HG03097 (cell line): ENCODE results near the gene ZC3H6.
"Not testable (repeated sequence)": the region's sequence is repeated elsewhere in the genome, so short reads cannot be mapped to it uniquely, and the experiment has no call there.

ENCODE experiments used
- ATAC-seq: cut with Tn5 transposase; IDR thresholded peaks from one replicate; pipeline ENCODE4 v1.9.1; 2021; ENCODE audit not compliant: unreplicated experiment, low FRiP score

ZC3H6 gene

DNA sequence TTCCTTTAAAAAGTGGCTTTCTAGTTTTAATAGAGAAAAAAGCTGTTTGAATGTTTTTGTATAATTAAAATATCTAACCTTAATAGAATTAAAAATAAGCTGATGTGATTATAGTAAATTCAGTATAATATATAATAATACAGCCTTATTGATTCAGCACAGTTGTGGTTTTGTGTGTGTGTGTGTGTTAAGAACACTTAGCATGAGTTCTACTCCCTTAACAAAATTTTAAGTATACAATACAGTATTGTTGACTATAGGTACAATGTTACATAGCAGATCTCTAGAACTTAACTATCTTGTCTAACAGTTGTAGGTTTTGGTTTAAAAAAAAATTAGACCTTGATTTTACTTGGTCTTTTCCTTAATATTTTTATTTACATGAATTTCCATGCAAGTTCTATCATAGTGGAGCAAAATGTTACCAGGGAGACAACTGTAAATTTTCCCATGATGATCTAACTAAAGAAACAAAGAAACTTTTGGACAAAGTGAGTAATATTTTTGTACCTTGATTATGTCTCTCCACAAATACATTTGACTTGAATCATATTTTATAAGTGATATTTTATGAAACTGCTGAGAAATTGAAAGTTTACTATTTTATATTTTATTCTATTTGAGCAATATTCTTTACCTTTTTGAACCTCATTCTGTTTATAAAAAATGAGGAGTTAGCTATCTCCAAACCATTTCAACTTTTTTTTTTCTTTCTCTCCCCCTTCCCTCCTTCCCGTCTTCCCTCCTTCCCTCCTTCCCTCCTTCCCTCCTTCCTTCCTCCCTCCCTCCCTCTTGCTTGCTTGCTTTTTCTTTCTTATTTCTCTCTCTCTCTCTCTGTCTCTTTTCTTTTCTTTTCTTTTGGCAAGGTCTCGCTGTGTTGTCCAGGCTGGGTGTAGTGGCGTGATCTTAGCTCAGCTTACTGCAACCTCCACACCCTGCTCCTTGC is 46.3 kb downstream of the ZC3H6 start:
- ATAC-seq: no peak

DNA sequence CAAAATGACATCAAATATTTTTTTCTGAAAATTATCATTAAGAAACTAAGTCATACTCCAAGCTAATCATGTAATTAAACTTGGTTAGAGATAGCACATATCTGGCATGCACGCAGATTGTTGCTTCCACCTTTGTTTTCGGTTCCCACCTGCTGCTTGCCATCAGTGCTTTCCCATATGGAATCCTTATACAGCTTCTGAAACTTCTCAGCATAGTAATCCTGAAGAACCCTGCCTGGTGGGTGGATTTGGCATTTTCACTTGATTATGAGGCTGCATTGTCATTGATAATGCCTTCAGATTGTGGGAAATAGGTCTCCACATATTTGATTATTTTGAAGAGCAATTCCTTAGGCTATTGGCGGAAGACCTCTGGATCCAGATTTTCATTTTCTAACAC is 47.5 kb downstream of the ZC3H6 start:
- ATAC-seq: no peak

DNA sequence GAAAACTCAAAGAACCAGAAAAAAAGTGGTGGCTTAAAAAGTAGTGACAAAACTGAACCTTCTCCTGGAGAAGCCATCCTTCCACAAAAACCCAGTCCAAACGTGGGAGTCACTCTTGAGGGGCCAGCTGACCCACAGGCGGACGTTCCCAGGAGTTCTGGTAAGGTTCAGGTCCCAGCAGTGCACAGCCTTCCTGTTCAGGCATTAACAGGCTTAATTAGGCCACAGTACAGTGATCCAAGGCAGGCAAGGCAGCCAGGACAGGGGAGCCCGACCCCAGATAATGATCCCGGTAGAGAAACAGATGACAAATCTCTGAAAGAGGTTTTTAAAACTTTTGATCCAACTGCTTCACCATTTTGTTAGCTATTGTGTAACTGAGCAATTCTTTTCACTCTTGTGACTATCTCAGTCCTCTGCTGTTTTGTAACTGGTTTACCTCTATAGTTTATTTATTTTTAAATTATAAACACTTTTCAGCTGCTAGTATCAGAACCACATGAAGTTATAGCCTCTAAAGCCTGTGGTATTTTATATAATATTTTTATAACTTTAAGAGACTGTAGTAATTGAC is 56.8 kb downstream of the ZC3H6 start:
- ATAC-seq: no peak

DNA sequence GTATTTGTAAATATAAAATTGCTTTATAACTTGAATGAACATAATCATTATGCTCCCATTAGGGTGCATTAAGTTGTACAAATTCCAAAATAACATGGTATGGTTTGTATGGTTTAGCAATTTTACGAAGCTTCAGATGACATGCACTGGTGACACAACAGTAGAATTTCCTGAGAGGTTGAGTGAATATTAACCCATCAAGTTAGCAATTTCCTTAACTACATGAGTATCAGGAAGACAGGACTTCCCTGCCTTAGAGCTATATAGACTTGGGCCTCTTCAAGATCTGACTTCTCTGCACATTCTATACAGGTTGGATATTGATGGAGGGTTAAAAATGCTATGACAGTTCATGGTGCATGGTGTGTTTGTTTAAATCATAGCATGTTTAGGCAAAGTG is 60.2 kb downstream of the ZC3H6 start:
- ATAC-seq: no peak

GRCh38 chr2:112339986-112340385 is 64.6 kb downstream of the ZC3H6 start:
- ATAC-seq: no peak

- no peak for ATAC-seq
Measured at GRCh38 chr2:112340475-112341267, 65.3 kb downstream of the ZC3H6 start.

DNA sequence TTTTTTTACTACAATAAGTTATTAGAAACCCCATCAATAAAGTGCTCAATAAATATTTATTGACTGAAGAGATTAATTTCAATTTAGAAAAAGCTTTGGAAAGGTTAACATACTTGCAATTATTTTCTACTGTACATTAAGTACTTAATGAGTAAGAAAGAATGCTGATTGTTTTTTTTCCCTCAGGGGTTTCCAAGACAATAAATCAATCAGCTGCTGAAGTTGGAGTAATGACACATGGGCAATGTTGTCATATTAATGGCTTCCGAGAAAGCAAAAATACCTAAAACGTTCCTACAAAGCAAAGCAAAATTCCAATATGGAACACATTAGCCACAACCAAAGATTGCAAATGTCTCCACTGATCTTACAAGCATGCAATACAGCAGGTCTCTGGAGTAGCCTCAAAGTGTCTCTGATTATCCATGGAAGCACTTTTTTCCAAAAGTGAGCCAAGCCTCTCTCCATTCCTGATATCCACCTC is 66.7 kb downstream of the ZC3H6 start:
- ATAC-seq: no peak

- ATAC-seq: no peak
Measured at GRCh38 chr2:112343827-112344585, 68.6 kb downstream of the ZC3H6 start.

DNA sequence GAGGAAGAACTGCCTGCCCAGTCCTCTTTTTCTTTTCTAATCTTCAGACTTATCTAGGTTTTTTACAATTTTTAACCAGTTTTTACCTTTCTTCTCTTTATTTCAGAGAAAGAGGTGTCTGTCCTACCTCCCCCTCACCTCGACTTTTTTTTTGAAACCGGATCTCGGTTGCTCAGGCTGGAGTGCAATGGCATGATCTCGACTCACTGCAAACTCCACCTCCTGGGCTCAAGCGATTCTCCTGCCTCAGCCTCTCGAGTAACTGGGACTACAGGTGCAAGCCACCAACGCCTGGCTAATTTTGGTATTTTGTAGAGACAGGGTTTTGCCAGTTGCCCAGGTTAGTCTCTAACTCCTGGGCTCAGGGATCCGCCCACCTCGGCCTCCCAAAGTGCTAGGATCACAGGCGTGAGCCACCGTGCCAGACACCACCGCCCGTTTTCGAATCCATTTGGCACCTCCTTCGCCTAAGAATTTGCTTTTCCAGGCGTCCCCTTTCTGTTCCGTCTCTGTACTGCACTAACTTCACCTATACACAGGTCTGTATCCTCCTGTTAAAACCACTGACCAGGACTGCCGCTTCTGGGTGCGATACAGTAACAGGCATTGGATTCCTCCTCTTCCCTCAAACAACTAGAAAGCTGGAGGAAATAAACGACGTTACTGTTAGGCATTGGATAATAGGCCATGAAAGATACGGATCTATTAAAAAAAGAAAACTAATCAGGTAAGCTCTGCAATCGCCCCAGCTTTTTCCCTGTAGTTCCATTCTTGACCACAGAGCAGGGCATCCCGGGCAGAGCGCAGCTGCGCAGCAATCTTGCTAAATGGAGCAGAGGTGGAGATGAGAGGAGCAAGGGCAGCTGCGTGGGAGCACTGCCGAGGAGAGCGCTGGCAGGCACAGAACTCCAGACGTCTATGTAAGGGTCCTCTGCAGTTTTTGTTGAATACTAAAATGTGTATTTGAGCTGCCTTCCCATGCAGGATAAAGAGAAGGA is 69.9 kb downstream of the ZC3H6 start:
- ATAC-seq: no peak

- ATAC-seq: not testable (repeated sequence)
Measured at GRCh38 chr2:112352292-112352691, 76.9 kb downstream of the ZC3H6 start.

- not testable (repeated sequence) for ATAC-seq
Measured at GRCh38 chr2:112352809-112353603, 77.6 kb downstream of the ZC3H6 start.

DNA sequence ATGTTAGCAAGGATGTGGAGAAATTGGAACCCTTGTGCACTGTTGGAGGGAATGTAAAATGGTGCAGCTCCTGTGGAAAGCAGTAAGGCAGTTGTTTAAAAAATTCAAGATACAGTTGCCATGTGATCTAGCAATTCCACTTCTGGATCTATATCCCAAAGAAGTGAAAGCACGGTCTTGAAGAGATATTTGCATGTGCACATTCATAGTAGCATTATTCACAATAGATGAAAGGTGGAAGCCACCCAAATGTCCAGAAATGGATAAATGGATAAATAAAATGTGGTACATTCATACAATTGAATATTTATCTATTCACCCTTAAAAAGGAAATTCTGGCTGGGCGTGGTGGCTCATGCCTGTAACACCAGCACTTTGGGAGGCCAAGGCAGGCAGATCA is 78.9 kb downstream of the ZC3H6 start:
- not testable (repeated sequence) for ATAC-seq

DNA sequence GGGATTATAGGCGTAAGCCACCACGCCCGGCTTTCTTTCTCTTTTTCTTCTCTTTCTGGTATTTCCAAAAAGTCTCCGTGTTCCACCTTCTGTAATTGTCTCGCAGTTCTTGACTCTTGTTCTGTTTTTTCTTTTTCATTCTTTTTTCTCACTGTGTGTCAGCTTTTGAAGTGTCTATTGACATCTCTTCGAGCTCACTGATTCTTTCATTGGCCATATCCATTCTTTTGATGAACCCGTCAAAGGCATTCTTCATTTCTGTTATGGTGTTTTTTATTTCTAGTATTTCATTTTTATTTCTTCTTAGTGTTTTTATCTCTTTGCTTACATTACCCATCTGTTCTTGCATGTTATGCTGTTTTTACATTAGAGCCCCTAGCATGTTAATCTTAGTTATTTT is 84.7 kb downstream of the ZC3H6 start:
- not testable (repeated sequence) for ATAC-seq
